Endothelial cell of umbilical vein (primary cell): ENCODE data around the gene COL20A1. TPM values are rescaled to one million over a fixed set of nuclear protein-coding genes. Genes with fewer than 3 reads are reported as not detected.

ENCODE experiments used
- BruUV-seq: library from RNA; stranded (reverse); fragments of 400-500 nt; replicated peaks from 2 replicates; lab custom pipeline; 2021; lab: Mats Ljungman, UMichigan
- CTCF ChIA-PET: fragments of 300-600, 350-600 bp; sonication (Branson Sonifier 250); formaldehyde crosslinking; loops from one replicate; lab custom pipeline; 2021; ENCODE audit warnings: antibody characterized with exemption, inconsistent platforms; lab: Charles Lee
- POLR2A ChIA-PET: fragments of 300-600, 350-600 bp; sonication (Branson Sonifier 250); formaldehyde crosslinking; loops from one replicate; lab custom pipeline; 2021; ENCODE audit warnings: antibody characterized with exemption, inconsistent platforms; lab: Charles Lee
- DNase-seq: peaks from one replicate; pipeline ENCODE4 v3.0.0-alpha.2; 2011; ENCODE audit warnings: low read depth, low spot score
- FAIRE-seq: peaks from 2 replicates; lab custom pipeline; 2011; peaks lifted over from hg19 to GRCh38; lab: Jason Lieb, UNC
- H2AFZ ChIP-seq: 2 replicates; pipeline ENCODE4 v1.6.0; 2012; ENCODE audit warnings: low read depth, low read length, control low read depth, inconsistent platforms
- H3K27ac ChIP-seq: 2 replicates; pipeline ENCODE4 v1.5.1; 2011; ENCODE audit warnings: low read depth, mild to moderate bottlenecking, control low read depth, low read length, moderate library complexity; ENCODE audit not compliant: insufficient read depth
- H3K27me3 ChIP-seq, 2 experiments: 2 replicates each; pipeline versions ENCODE4 v1.6.0 to v1.6.1; 2011; ENCODE audit warnings: low read length in 2 of 2, mixed read lengths in 1 of 2; ENCODE audit not compliant: control insufficient read depth in 2 of 2, insufficient read depth in 2 of 2
- H3K36me3 ChIP-seq, 2 experiments: 2 replicates in 1 of 2; 3 replicates in 1 of 2; pipeline ENCODE4 v1.5.1; 2011; ENCODE audit warnings: low read length in 2 of 2, mild to moderate bottlenecking in 1 of 2, moderate library complexity in 1 of 2; ENCODE audit not compliant: control insufficient read depth in 2 of 2, insufficient read depth in 2 of 2; ENCODE audit errors: extremely low read depth in 1 of 2
- H3K4me1 ChIP-seq: 3 replicates; pipeline ENCODE4 v1.5.1; 2011; ENCODE audit warnings: mild to moderate bottlenecking, low read length; ENCODE audit not compliant: control insufficient read depth, insufficient read depth; ENCODE audit errors: extremely low read depth
- H3K4me2 ChIP-seq: 2 replicates; pipeline ENCODE4 v1.6.1; 2011; ENCODE audit warnings: low read length, control low read depth, mixed read lengths; ENCODE audit not compliant: insufficient read depth
- H3K4me3 ChIP-seq, 3 experiments: fragments of 200-600 bp in 1 of 3; sonication (generic), shearing (Covaris generic) in 1 of 3; replicated peaks in 1 of 3; 2 replicates each; pipeline ENCODE4 v1.5.1; 2011 to 2016; ENCODE audit warnings: control low read depth in 3 of 3, low read length in 3 of 3, mild to moderate bottlenecking in 2 of 3, inconsistent platforms in 1 of 3, low read depth in 1 of 3, moderate library complexity in 1 of 3; ENCODE audit not compliant: insufficient read depth in 1 of 3
- H3K79me2 ChIP-seq: 2 replicates; pipeline ENCODE4 v1.6.0; 2012; ENCODE audit warnings: low read length, inconsistent platforms; ENCODE audit not compliant: control insufficient read depth, insufficient read depth
- H3K9ac ChIP-seq: replicated peaks from 2 replicates; pipeline ENCODE3; 2011; ENCODE audit warnings: low read length, control low read depth; ENCODE audit not compliant: insufficient read depth; ENCODE audit errors: extremely low read depth
- H3K9me1 ChIP-seq: replicated peaks from 3 replicates; pipeline ENCODE4 v1.6.0; 2011; ENCODE audit warnings: mild to moderate bottlenecking, low read length; ENCODE audit not compliant: control insufficient read depth, insufficient read depth; ENCODE audit errors: extremely low read depth
- H3K9me3 ChIP-seq: replicated peaks from 2 replicates; pipeline ENCODE4 v1.5.1; 2012; ENCODE audit warnings: low read length, inconsistent platforms; ENCODE audit not compliant: control insufficient read depth, insufficient read depth
- H4K20me1 ChIP-seq: replicated peaks from 2 replicates; pipeline ENCODE3; 2011; ENCODE audit warnings: mild to moderate bottlenecking, low read length; ENCODE audit not compliant: control insufficient read depth, insufficient read depth; ENCODE audit errors: extremely low read depth
- CTCF ChIP-seq, 2 donors: IDR thresholded peaks; 1 replicate in 1 of 2; 2 replicates in 1 of 2; pipeline ENCODE4 v1.5.1; 2011; ENCODE audit warnings: low read length in 2 of 2, mild to moderate bottlenecking in 2 of 2, moderate library complexity in 2 of 2, control low read depth in 1 of 2, inconsistent platforms in 1 of 2, low read depth in 1 of 2; ENCODE audit not compliant: insufficient read depth in 1 of 2; ENCODE audit errors: extremely low read depth in 1 of 2
- EZH2 ChIP-seq: IDR thresholded peaks from 2 replicates; pipeline ENCODE4 v1.6.1; 2012; ENCODE audit warnings: borderline replicate concordance, low read depth, mild to moderate bottlenecking, moderate library complexity, low read length, inconsistent platforms; ENCODE audit not compliant: severe bottlenecking
- FOS ChIP-seq: IDR thresholded peaks from 2 replicates; pipeline ENCODE4 v1.6.1; 2011; ENCODE audit warnings: mild to moderate bottlenecking, low read length, moderate library complexity, borderline replicate concordance; ENCODE audit not compliant: insufficient read depth
- GATA2 ChIP-seq: IDR thresholded peaks from 2 replicates; pipeline ENCODE4 v1.7.0; 2011; ENCODE audit warnings: low read depth, mild to moderate bottlenecking, moderate library complexity, mixed read lengths, low read length; ENCODE audit not compliant: insufficient read length, insufficient read depth
- JUN ChIP-seq: IDR thresholded peaks from 2 replicates; pipeline ENCODE4 v1.6.1; 2011; ENCODE audit warnings: borderline replicate concordance, low read depth; ENCODE audit not compliant: insufficient read length, insufficient read depth
- MAX ChIP-seq: IDR thresholded peaks from 2 replicates; pipeline ENCODE4 v1.6.1; 2011; ENCODE audit not compliant: insufficient read depth, insufficient read length
- MYC ChIP-seq: IDR thresholded peaks from one replicate; pipeline ENCODE4 v1.6.1; 2011; ENCODE audit warnings: mild to moderate bottlenecking, low read depth, low read length
- POLR2A ChIP-seq: IDR thresholded peaks from 2 replicates; pipeline ENCODE4 v1.6.1; 2012; ENCODE audit warnings: low read depth, mild to moderate bottlenecking, control low read depth, low read length
- POLR2AphosphoS5 ChIP-seq: IDR thresholded peaks from 2 replicates; pipeline ENCODE4 v1.6.1; 2012; ENCODE audit warnings: low read depth, mild to moderate bottlenecking, control low read depth, low read length, moderate library complexity; ENCODE audit not compliant: insufficient read depth
- dilution Hi-C: fragments of 300-500 bp; cut with MboI; formaldehyde crosslinking; loops from one replicate; pipeline ENCODE4 v1.15.0; 2019; ENCODE audit warnings: low sequenced_read_pairs; ENCODE audit not compliant: extremely low pct_ligation_motif_present
- intact Hi-C: fragments of 100-400 bp; cut with micrococcal nuclease; formaldehyde crosslinking; loops from one replicate; pipeline ENCODE4 v1.10.0; 2022
- polyA plus RNA-seq, 4 experiments: library from polyadenylated mRNA; depleted of rRNA in 3 of 4; stranded (reverse) in 3 of 4; unstranded in 1 of 4; fragments of >200 nt; gene quantifications; 2 replicates each; pipeline versions ENCODE4 v1.2.1 to v1.2.3, GENCODE V29; 2011 to 2012; ENCODE audit warnings: missing spikeins in 1 of 4
- total RNA-seq: library from RNA; stranded (reverse); gene quantifications from 2 replicates; pipeline ENCODE4 v1.2.3, GENCODE V29; 2021

The COL20A1 gene
- total and polyA plus RNA-seq, 2 donors (not counting 3 experiments of a cell fraction or from before 2014, with no cell fraction given), result not detected

- H3K4me2 ChIP-seq, result no peak overlapping the region
- DNase-seq (no peak), FAIRE-seq (no peak)
- intact Hi-C loops, result no loop called here
- H3K27ac ChIP-seq, result no peak overlapping the region
- POLR2A ChIA-PET, result no interaction called here
- no peaks in the 10 kb centered on the region for H3K9me1 ChIP-seq
- dilution Hi-C loops, result no loop called here
- CTCF ChIA-PET, result no interaction called here
- no peak overlapping the region for H3K9ac ChIP-seq
- no peaks in the 10 kb centered on the region for H4K20me1 ChIP-seq
- BruUV-seq, result no TSS peak
- H3K36me3 ChIP-seq, result no peaks in the 10 kb centered on the region
- no peak overlapping the region for H3K4me3 ChIP-seq
- H3K27me3 ChIP-seq, result peaks cover 6 to 8% of the 10 kb centered on the region in 2 experiments
- H3K9me3 ChIP-seq, result no peaks in the 10 kb centered on the region
- no peaks in the 10 kb centered on the region for H3K79me2 ChIP-seq
- no peaks in the 10 kb centered on the region for H3K4me1 ChIP-seq
- no peak for TF ChIP-seq MYC
- TF ChIP-seq MAX, result no peak
- TF ChIP-seq CTCF (IDR thresholded peaks at IDR 0.05; ENCODE audit: extremely low read depth in 1 of 2, insufficient read depth in 1 of 2, low read depth in 1 of 2, low read length in 2 of 2), result no peak
- no peak for TF ChIP-seq JUN
- TF ChIP-seq POLR2A, result no peak
- TF ChIP-seq POLR2AphosphoS5, result no peak
- no peak for TF ChIP-seq EZH2
- TF ChIP-seq FOS, result no peak
- TF ChIP-seq GATA2, result no peak
- no peak overlapping the region for H2AFZ ChIP-seq
Observed at GRCh38 chr20:63356511-63356910, 63.5 kb downstream of the COL20A1 start.
